HG02981 (cell line): ENCODE data around the gene SPEN.
A peak's percentile ranks its signal among the peaks of the same experiment; 100 is the strongest.

Experiments used
- ATAC-seq: cut with Tn5 transposase; IDR thresholded peaks from one replicate; pipeline ENCODE4 v1.9.1; 2021; ENCODE audit warnings: mild to moderate bottlenecking, moderate library complexity; ENCODE audit not compliant: unreplicated experiment

The SPEN gene

GRCh38 chr1:15959424-15959823 lies 111.9 kb downstream of the SPEN start:
- no peak for ATAC-seq

- no peak for ATAC-seq
These were observed 112.4 kb downstream of the SPEN start for GRCh38 chr1:15959827-15960446.

- no peak for ATAC-seq
These were observed 113.3 kb downstream of the SPEN start for GRCh38 chr1:15960808-15961207.

- ATAC-seq, result no peak
These were observed 114.0 kb downstream of the SPEN start for GRCh38 chr1:15961492-15961891.

- ATAC-seq, result no peak
These were observed 114.7 kb downstream of the SPEN start for GRCh38 chr1:15962176-15962575.

- ATAC-seq, result no peak
These were observed 115.3 kb downstream of the SPEN start for GRCh38 chr1:15962671-15963362.

- ATAC-seq, result no peak
These were observed 116.0 kb downstream of the SPEN start for GRCh38 chr1:15963363-15963967.

- no peak for ATAC-seq
These were observed 116.6 kb downstream of the SPEN start for GRCh38 chr1:15963968-15964648.

GRCh38 chr1:15965228-15965767 lies 117.8 kb downstream of the SPEN start:
- ATAC-seq, result no peak

GRCh38 chr1:15966081-15966955 lies 118.8 kb downstream of the SPEN start:
- peak; percentile 69 for ATAC-seq

GRCh38 chr1:15966956-15967344 lies 119.4 kb downstream of the SPEN start:
- no peak for ATAC-seq

GRCh38 chr1:15968172-15968571 lies 120.7 kb downstream of the SPEN start:
- no peak for ATAC-seq

GRCh38 chr1:15969321-15969880 lies 121.9 kb downstream of the SPEN start:
- no peak for ATAC-seq

- no peak for ATAC-seq
These were observed 123.4 kb downstream of the SPEN start for GRCh38 chr1:15970911-15971310.

GRCh38 chr1:15972409-15972808 lies 124.9 kb downstream of the SPEN start:
- no peak for ATAC-seq

GRCh38 chr1:15973772-15974171 lies 126.3 kb downstream of the SPEN start:
- ATAC-seq, result no peak

- no peak for ATAC-seq
These were observed 127.3 kb downstream of the SPEN start for GRCh38 chr1:15974855-15975254.

- peak; percentile 37 for ATAC-seq
These were observed 127.9 kb downstream of the SPEN start for GRCh38 chr1:15975358-15975804.

- ATAC-seq, result peak; percentile 76
These were observed 128.5 kb downstream of the SPEN start, which contains the start of gene ZBTB17 for GRCh38 chr1:15975805-15976680. TSS of gene ZBTB17 (minus strand) at chr1:15976101. CDS start at chr1:15948495, 27,606 bp downstream.
